Colonic mucosa (tissue), 4 donors: ENCODE data around the gene C1R. TPM values are rescaled to one million over a fixed set of nuclear protein-coding genes. Genes with fewer than 3 reads are reported as not detected.
A peak's percentile ranks its signal among the peaks of the same experiment; 100 is the strongest.

Experiments used
- DNase-seq: peaks from one replicate; pipeline ENCODE4 v3.0.0-alpha.2; 2020
- H3K27ac ChIP-seq: fragments of 200-600 bp; one replicate; pipeline ENCODE4 v1.8.0; 2021
- H3K27me3 ChIP-seq: fragments of 200-600 bp; one replicate; pipeline ENCODE4 v1.8.0; 2021
- H3K36me3 ChIP-seq: fragments of 200-600 bp; one replicate; pipeline ENCODE4 v1.8.0; 2021
- H3K4me1 ChIP-seq: fragments of 200-600 bp; one replicate; pipeline ENCODE4 v1.8.0; 2021; ENCODE audit warnings: mild to moderate bottlenecking
- H3K4me3 ChIP-seq: fragments of 200-600 bp; one replicate; pipeline ENCODE4 v1.8.0; 2021
- H3K9ac ChIP-seq, 2 donors: one replicate each; pipeline ENCODE4 v1.7.0; 2013; ENCODE audit warnings: control low read depth in 2 of 2, low read depth in 2 of 2, low read length in 2 of 2
- H3K9me3 ChIP-seq: fragments of 200-600 bp; one replicate; pipeline ENCODE4 v1.8.0; 2021
- CTCF ChIP-seq: fragments of 200-600 bp; IDR thresholded peaks from one replicate; pipeline ENCODE4 v1.8.0; 2022; ENCODE audit warnings: antibody characterized with exemption, mild to moderate bottlenecking
- intact Hi-C: fragments of 100-400 bp; cut with DNase I; formaldehyde crosslinking; loops from one replicate; pipeline ENCODE4 v1.14.1; 2022
- total RNA-seq, 2 donors: library from RNA; stranded (reverse); fragmentation: NEBNext Ultra II Directional in 1 of 2; extraction: Animal tissue kit (Norgen Biotek cat#: 25700) in 1 of 2; gene quantifications; one replicate each; pipeline ENCODE4 v1.2.1, GENCODE V29; 2021
- donor health status: healthy.
- donor health status: DM: no; HTN: no; CAD: no.
- donor health status: DM: no; HTN: no; CAD: no.

The C1R gene
- total RNA-seq, 2 donors from 2014 or later = 40.1 to 104 TPM

GRCh38 chr12:7129287-7129871, 37.1 kb upstream of the C1R start:
- Histone ChIP-seq H3K9me3 (no peaks in the 10 kb centered on the region), H3K9ac (peak overlapping the region; percentile 42 to 79), H3K36me3 (no peaks in the 10 kb centered on the region), H3K27me3 (no peaks in the 10 kb centered on the region), H3K27ac (peak overlapping the region; percentile 15), H3K4me1 (no peaks in the 10 kb centered on the region), H3K4me3 (peak overlapping the region; percentile 46)
- intact Hi-C loops = no loop called here
- DNase-seq = peak; percentile 38
- TF ChIP-seq CTCF = no peak

GRCh38 chr12:7128681-7129286, 36.5 kb upstream of the C1R start, which contains the start of gene RBP5:
RBP5 (minus strand) TSS chr12:7128889; CDS start chr12:7128775, 114 bp downstream.
- intact Hi-C loops = no loop called here
- Histone ChIP-seq H3K36me3 (no peaks in the 10 kb centered on the region), H3K9me3 (no peaks in the 10 kb centered on the region), H3K27me3 (no peaks in the 10 kb centered on the region), H3K4me1 (no peaks in the 10 kb centered on the region), H3K4me3 (peak within 1 kb of the TSS; percentile 46), H3K9ac (peak within 1 kb of the TSS; percentile 42 to 79), H3K27ac (peak within 1 kb of the TSS; percentile 18)
- no peak for TF ChIP-seq CTCF
- no peak for DNase-seq

- DNase-seq = no peak
- no peaks in the 10 kb centered on the region for H3K36me3 ChIP-seq
- intact Hi-C loops = no loop called here
- H3K4me3 ChIP-seq = peak overlapping the region; percentile 20
- no peaks in the 10 kb centered on the region for H3K27me3 ChIP-seq
- peak overlapping the region in 1 of 2 donors; percentile 40 for H3K9ac ChIP-seq
- no peak for TF ChIP-seq CTCF
- peak overlapping the region; percentile 18 for H3K27ac ChIP-seq
- no peaks in the 10 kb centered on the region for H3K4me1 ChIP-seq
- no peaks in the 10 kb centered on the region for H3K9me3 ChIP-seq
These were observed 35.8 kb upstream of the C1R start for GRCh38 chr12:7127916-7128626.

GRCh38 chr12:7125632-7126227, 33.5 kb upstream of the C1R start:
- Histone ChIP-seq H3K36me3 (no peaks in the 10 kb centered on the region), H3K27ac (no peak overlapping the region), H3K9me3 (no peaks in the 10 kb centered on the region), H3K27me3 (no peaks in the 10 kb centered on the region), H3K9ac (no peak overlapping the region), H3K4me3 (no peak overlapping the region), H3K4me1 (no peaks in the 10 kb centered on the region)
- intact Hi-C loops = no loop called here
- no peak for TF ChIP-seq CTCF
- no peak for DNase-seq

DNA sequence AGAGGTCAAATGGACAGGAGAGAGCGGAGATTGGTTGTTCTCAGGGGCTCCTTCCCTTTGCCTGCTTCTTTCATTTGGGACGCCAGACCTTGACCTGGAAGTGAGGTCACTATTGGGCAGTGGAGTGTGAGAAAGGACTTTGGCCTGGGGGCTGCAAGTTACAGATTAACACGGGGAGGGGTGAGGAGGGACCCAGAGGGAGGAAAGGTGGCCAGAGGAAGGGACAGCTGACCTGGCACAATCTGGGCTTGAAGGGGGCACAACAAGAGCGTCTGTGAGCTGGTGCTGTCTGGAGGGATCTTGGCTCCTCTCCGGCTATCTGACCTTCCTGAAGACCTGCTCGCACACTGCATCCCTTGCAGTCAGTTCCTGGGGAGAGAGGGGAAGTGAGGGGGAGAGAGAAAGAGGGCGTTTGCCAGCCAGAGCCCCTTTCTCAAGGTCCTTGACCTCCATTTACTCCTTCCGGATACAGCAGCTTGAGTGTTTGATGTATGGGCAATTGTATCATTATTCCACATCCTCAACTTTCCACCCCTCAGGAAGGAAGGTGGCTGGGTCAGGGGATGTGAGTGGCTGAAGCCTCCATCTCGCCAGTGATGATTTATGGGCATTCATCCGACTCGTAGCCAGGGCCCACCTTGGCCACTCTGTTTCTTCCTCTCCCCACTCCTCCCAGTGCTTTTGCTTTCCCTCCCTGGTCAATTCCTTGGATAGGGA, 31.7 kb upstream of the C1R start:
- Histone ChIP-seq H3K27ac (no peak overlapping the region), H3K27me3 (no peaks in the 10 kb centered on the region), H3K4me3 (no peak overlapping the region), H3K36me3 (no peaks in the 10 kb centered on the region), H3K9me3 (no peaks in the 10 kb centered on the region), H3K9ac (no peak overlapping the region), H3K4me1 (no peaks in the 10 kb centered on the region)
- intact Hi-C loops = no loop called here
- DNase-seq = no peak
- TF ChIP-seq CTCF = no peak
